ENCODE data around the gene NCDN.

NCDN gene

GRCh38 chr1:35553851-35554250 lies 3.7 kb upstream of the NCDN start:
- DNase-seq (ENCODE audit: low read depth): peak; percentile 68
- H3K4me3 ChIP-seq (ENCODE audit: low read depth, low read length): peak overlapping the region; percentile 24
- TF ChIP-seq, protein P1, sequence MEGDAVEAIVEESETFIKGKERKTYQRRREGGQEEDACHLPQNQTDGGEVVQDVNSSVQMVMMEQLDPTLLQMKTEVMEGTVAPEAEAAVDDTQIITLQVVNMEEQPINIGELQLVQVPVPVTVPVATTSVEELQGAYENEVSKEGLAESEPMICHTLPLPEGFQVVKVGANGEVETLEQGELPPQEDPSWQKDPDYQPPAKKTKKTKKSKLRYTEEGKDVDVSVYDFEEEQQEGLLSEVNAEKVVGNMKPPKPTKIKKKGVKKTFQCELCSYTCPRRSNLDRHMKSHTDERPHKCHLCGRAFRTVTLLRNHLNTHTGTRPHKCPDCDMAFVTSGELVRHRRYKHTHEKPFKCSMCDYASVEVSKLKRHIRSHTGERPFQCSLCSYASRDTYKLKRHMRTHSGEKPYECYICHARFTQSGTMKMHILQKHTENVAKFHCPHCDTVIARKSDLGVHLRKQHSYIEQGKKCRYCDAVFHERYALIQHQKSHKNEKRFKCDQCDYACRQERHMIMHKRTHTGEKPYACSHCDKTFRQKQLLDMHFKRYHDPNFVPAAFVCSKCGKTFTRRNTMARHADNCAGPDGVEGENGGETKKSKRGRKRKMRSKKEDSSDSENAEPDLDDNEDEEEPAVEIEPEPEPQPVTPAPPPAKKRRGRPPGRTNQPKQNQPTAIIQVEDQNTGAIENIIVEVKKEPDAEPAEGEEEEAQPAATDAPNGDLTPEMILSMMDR (IDR thresholded peaks at IDR 0.05; ENCODE audit: control insufficient read depth, extremely low read depth, insufficient read depth): no peak

GRCh38 chr1:35554266-35555211 lies 3.1 kb upstream of the NCDN start:
- peak; percentile 95 for DNase-seq (ENCODE audit: low read depth)
- TF ChIP-seq, protein P1 (IDR thresholded peaks at IDR 0.05; ENCODE audit: control insufficient read depth, extremely low read depth, insufficient read depth): no peak
- peak overlapping the region; percentile 92 for H3K4me3 ChIP-seq (ENCODE audit: low read depth, low read length)

DNA sequence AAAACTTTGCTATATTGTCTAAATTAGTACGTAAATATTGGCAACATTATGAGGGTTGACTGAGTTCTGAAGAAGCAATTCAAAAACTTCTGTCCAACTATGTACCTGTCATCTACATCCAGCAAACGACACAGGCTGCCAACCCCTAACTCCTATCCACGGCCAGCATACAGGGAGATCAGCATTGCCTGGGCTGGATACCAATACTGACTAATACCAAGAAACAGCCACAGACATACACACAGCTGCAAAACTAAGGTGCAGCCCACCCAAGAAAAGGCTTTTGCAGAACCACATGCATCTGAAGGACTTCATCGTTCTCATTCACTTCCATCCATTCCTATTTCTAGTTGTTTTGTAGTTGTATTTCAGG lies 2.4 kb upstream of the NCDN start:
- H3K4me3 ChIP-seq (ENCODE audit: low read depth, low read length): peak overlapping the region; percentile 92
- TF ChIP-seq, protein P1 (IDR thresholded peaks at IDR 0.05; ENCODE audit: control insufficient read depth, extremely low read depth, insufficient read depth): no peak
- no peak for DNase-seq (ENCODE audit: low read depth)

- DNase-seq (ENCODE audit: low read depth): no peak
- TF ChIP-seq, protein P1 (IDR thresholded peaks at IDR 0.05; ENCODE audit: control insufficient read depth, extremely low read depth, insufficient read depth): no peak
- peak overlapping the region; percentile 92 for H3K4me3 ChIP-seq (ENCODE audit: low read depth, low read length)
Observed at GRCh38 chr1:35555601-35556477, 1.8 kb upstream of the NCDN start.

- TF ChIP-seq, protein P1 (IDR thresholded peaks at IDR 0.05; ENCODE audit: control insufficient read depth, extremely low read depth, insufficient read depth): peak; percentile 17; the same call in 1 of the 2 replicates
- no peak for DNase-seq (ENCODE audit: low read depth)
- peak overlapping the region; percentile 92 for H3K4me3 ChIP-seq (ENCODE audit: low read depth, low read length)
Observed at GRCh38 chr1:35556484-35557117, 998 bp upstream of the NCDN start.

DNA sequence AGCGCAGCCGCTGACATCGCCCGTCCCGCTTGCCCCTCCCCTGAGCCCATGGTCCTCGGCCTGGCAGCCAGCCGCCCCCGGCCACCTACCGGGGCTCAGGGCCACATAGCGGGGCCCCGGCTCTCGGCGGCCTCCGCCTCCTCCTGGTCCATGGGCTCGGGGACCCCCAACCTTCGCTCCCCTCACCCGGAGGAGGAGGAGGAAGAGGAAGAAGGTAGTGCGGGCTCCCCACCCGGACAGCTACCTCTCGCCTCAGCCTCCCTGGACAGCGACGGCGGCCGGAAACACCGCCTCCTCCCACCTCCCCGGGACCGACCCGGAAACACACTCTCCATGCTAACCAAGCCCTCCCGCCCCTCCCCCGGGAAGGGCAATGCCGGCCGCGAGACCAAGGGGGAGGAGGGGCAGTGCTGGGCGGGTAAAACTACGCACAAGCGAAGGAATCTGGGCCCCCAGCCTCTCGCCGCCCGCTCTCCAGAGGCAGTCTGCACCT lies 435 bp upstream of the NCDN start, which contains the start of gene KIAA0319L:
Gene KIAA0319L, minus strand, starts transcription at position 286 of the 493 bp plus-strand sequence. CDS start 2,912 bp downstream, outside the sequence.
- H3K4me3 ChIP-seq (ENCODE audit: low read depth, low read length): peak within 1 kb of the TSS; percentile 92
- peak; percentile 62 for DNase-seq (ENCODE audit: low read depth)
- TF ChIP-seq, protein P1 (IDR thresholded peaks at IDR 0.05; ENCODE audit: control insufficient read depth, extremely low read depth, insufficient read depth): no peak

All from LNCaP clone FGC (cell line).